Measurements from ENCODE around the gene TFIP11. TPM values are rescaled to one million over a fixed set of nuclear protein-coding genes. Genes with fewer than 3 reads are reported as not detected.

The TFIP11 gene
- total and polyA plus RNA-seq, 4 donors: 14.3 to 31.7 (median 24.6) TPM

- H3K9me3 ChIP-seq (ENCODE audit: control insufficient read depth in 4 of 4, low read length in 3 of 4): no peaks in the 10 kb centered on the region
- no peak for DNase-seq (ENCODE audit: low spot score)
- H3K4me3 ChIP-seq (ENCODE audit: low read depth in 1 of 3, low read length in 3 of 3): no peak overlapping the region
- H3K36me3 ChIP-seq (ENCODE audit: control insufficient read depth in 4 of 4, insufficient read depth in 3 of 4, low read depth in 1 of 4, low read length in 3 of 4): peaks cover 0 to 46% (median 31%) of the 10 kb centered on the region in 4 donors
- H3K9ac ChIP-seq (ENCODE audit: low read depth in 1 of 2, low read length in 2 of 2): no peak overlapping the region
- H3K27ac ChIP-seq (ENCODE audit: low read depth in 1 of 2, low read length in 2 of 2): peak overlapping the region in 1 of 2 donors; percentile 13
- H3K27me3 ChIP-seq (ENCODE audit: control insufficient read depth in 4 of 4, insufficient read depth in 4 of 4, low read length in 3 of 4): no peaks in the 10 kb centered on the region
- TF ChIP-seq YY1 (IDR thresholded peaks at IDR 0.05) (no peak), ATF3 (IDR thresholded peaks at IDR 0.05) (no peak), FOXA2 (IDR thresholded peaks at IDR 0.05) (no peak), HNF4A (conservative IDR thresholded peaks at IDR 0.05) (no peak), CTCF (IDR thresholded peaks at IDR 0.05; ENCODE audit: low read depth, low read length, missing input control) (no peak), EGR1 (IDR thresholded peaks at IDR 0.05; ENCODE audit: low read depth in 2 of 2) (no peak), FOXA1 (IDR thresholded peaks at IDR 0.05) (no peak), ZBTB33 (IDR thresholded peaks at IDR 0.05) (no peak), GABPA (IDR thresholded peaks at IDR 0.05 in 1 of 2, conservative IDR thresholded peaks at IDR 0.05 in 1 of 2) (no peak), NR2F2 (IDR thresholded peaks at IDR 0.05) (no peak), RAD21 (IDR thresholded peaks at IDR 0.05) (no peak), TAF1 (conservative IDR thresholded peaks at IDR 0.05) (no peak), SP1 (IDR thresholded peaks at IDR 0.05) (no peak), JUND (IDR thresholded peaks at IDR 0.05) (no peak), HNF4G (IDR thresholded peaks at IDR 0.05) (no peak)
- 75% methylated on average over 13 of the region's 13 CpGs for WGBS
- H3K4me1 ChIP-seq (ENCODE audit: control insufficient read depth in 4 of 4, insufficient read depth in 4 of 4, low read length in 3 of 4): peaks cover 2 to 7% (median 4%) of the 10 kb centered on the region in 4 donors
These were observed 22.8 kb upstream of the TFIP11 start for GRCh38 chr22:26534874-26535602.

GRCh38 chr22:26534171-26534855 is 22.0 kb upstream of the TFIP11 start:
- Histone ChIP-seq H3K27ac (ENCODE audit: low read depth in 1 of 2, low read length in 2 of 2) (peak overlapping the region in 1 of 2 donors; percentile 13), H3K27me3 (ENCODE audit: control insufficient read depth in 4 of 4, insufficient read depth in 4 of 4, low read length in 3 of 4) (no peaks in the 10 kb centered on the region)
- 85% methylated on average over 7 of the region's 7 CpGs for WGBS

More at GRCh38 chr22:26534171-26534855, 22.0 kb upstream of the TFIP11 start:
- no peak overlapping the region for H3K4me3 ChIP-seq (ENCODE audit: low read depth in 1 of 3, low read length in 3 of 3)
- H3K9me3 ChIP-seq (ENCODE audit: control insufficient read depth in 4 of 4, low read length in 3 of 4): no peaks in the 10 kb centered on the region
- no peak for DNase-seq (ENCODE audit: low spot score)
- peaks cover 0 to 43% (median 26%) of the 10 kb centered on the region in 4 donors for H3K36me3 ChIP-seq (ENCODE audit: control insufficient read depth in 4 of 4, insufficient read depth in 3 of 4, low read depth in 1 of 4, low read length in 3 of 4)
- TF ChIP-seq JUND (IDR thresholded peaks at IDR 0.05) (no peak), GABPA (IDR thresholded peaks at IDR 0.05 in 1 of 2, conservative IDR thresholded peaks at IDR 0.05 in 1 of 2) (no peak), HNF4G (IDR thresholded peaks at IDR 0.05) (no peak), FOXA1 (IDR thresholded peaks at IDR 0.05) (no peak), CTCF (IDR thresholded peaks at IDR 0.05; ENCODE audit: low read depth, low read length, missing input control) (no peak), RAD21 (IDR thresholded peaks at IDR 0.05) (no peak), RXRA (IDR thresholded peaks at IDR 0.05) (no peak), REST (IDR thresholded peaks at IDR 0.05) (no peak), SP1 (IDR thresholded peaks at IDR 0.05) (no peak), NR2F2 (IDR thresholded peaks at IDR 0.05) (no peak), FOXA2 (IDR thresholded peaks at IDR 0.05) (no peak), TAF1 (conservative IDR thresholded peaks at IDR 0.05) (no peak), HNF4A (conservative IDR thresholded peaks at IDR 0.05) (no peak), ATF3 (IDR thresholded peaks at IDR 0.05) (no peak), EGR1 (IDR thresholded peaks at IDR 0.05; ENCODE audit: low read depth in 2 of 2) (no peak)
- H3K9ac ChIP-seq (ENCODE audit: low read depth in 1 of 2, low read length in 2 of 2): no peak overlapping the region
- H3K4me1 ChIP-seq (ENCODE audit: control insufficient read depth in 4 of 4, insufficient read depth in 4 of 4, low read length in 3 of 4): peaks cover 4 to 13% (median 6%) of the 10 kb centered on the region in 4 donors

All from liver (tissue), 9 donors.